Thyroid gland (tissue), 4 donors: ENCODE results near the gene IL17RC. TPM values are rescaled to one million over a fixed set of nuclear protein-coding genes. Genes with fewer than 3 reads are reported as not detected.

Experiments used
- DNase-seq, 2 donors: peaks; one replicate each; pipeline ENCODE4 v3.0.0-alpha.2; 2019
- H3K27ac ChIP-seq, 3 donors: fragments of 200-600 bp; sonication (generic); 1 replicate in 2 of 3; 2 replicates in 1 of 3; pipeline ENCODE4 v1.5.1; 2016 to 2019; ENCODE audit warnings: mild to moderate bottlenecking in 1 of 3, moderate library complexity in 1 of 3
- H3K27me3 ChIP-seq: fragments of 200-600 bp; sonication (generic); one replicate; pipeline ENCODE4 v1.5.1; 2019
- H3K36me3 ChIP-seq, 2 donors: fragments of 200-600 bp; sonication (generic); one replicate each; pipeline ENCODE4 v1.5.1; 2016 to 2019
- H3K4me1 ChIP-seq, 2 donors: fragments of 200-600 bp; sonication (generic); one replicate each; pipeline ENCODE4 v1.5.1; 2017 to 2019
- H3K4me3 ChIP-seq, 3 donors: fragments of 200-600 bp; sonication (generic); replicated peaks in 1 of 3; 1 replicate in 2 of 3; 2 replicates in 1 of 3; pipeline ENCODE4 v1.5.1; 2016; ENCODE audit warnings: mild to moderate bottlenecking in 1 of 3
- H3K9me3 ChIP-seq: fragments of 200-600 bp; sonication (generic); one replicate; pipeline ENCODE4 v1.5.1; 2017
- CTCF ChIP-seq, 6 experiments: fragments of 200-600 bp in 3 of 6; fragments of 450-650 bp in 3 of 6; sonication (generic) in 3 of 6; IDR thresholded peaks; one replicate each; pipeline ENCODE4 v1.5.1; 2016 to 2019; ENCODE audit warnings: antibody characterized with exemption in 6 of 6, mild to moderate bottlenecking in 2 of 6, inconsistent platforms in 1 of 6, moderate library complexity in 1 of 6
- POLR2A ChIP-seq, 2 donors: fragments of 450-650 bp; IDR thresholded peaks; one replicate each; pipeline ENCODE4 v1.6.1; 2017; ENCODE audit warnings: antibody characterized with exemption in 2 of 2, mild to moderate bottlenecking in 2 of 2, moderate library complexity in 1 of 2
- WGBS, 2 donors: methylation state at CpG; one replicate each; pipeline ENCODE4 v1.1.5; 2017; 5-methylcytosine and 5-hydroxymethylcytosine counted together
- intact Hi-C: fragments of 100-400 bp; cut with DNase I; formaldehyde crosslinking; loops from one replicate; pipeline ENCODE4 v1.15.1; 2023
- total RNA-seq, 4 donors: library from RNA; depleted of rRNA; stranded (reverse); fragments of >200 nt; gene quantifications; one replicate each; pipeline ENCODE4 v1.2.3, GENCODE V29; 2016

The IL17RC gene
- total RNA-seq, 4 donors from 2014 or later: 64.2 to 70.2 (median 68.0) TPM

GRCh38 chr3:9942164-9942563 is 25.3 kb downstream of the IL17RC start:
- 86 to 94% methylated on average over 4 of the region's 4 CpGs for WGBS, 2 donors
- DNase-seq: no peak
- no peak overlapping the region for H3K4me3 ChIP-seq
- H3K27ac ChIP-seq: no peak overlapping the region
- intact Hi-C loops: loop anchor here (10.0 kb wide), 1 partner anchor 83 kb away; the partner anchor contains the start of gene FANCD2
- peaks cover 5 to 14% of the 10 kb centered on the region in 2 donors for H3K4me1 ChIP-seq
- H3K36me3 ChIP-seq: peaks cover 14 to 26% of the 10 kb centered on the region in 2 donors
- TF ChIP-seq POLR2A (IDR thresholded peaks at IDR 0.05): no peak
- no peak for TF ChIP-seq CTCF (IDR thresholded peaks at IDR 0.05)
- no peaks in the 10 kb centered on the region for H3K27me3 ChIP-seq
- H3K9me3 ChIP-seq: no peaks in the 10 kb centered on the region

- DNase-seq: no peak
- no peaks in the 10 kb centered on the region for H3K27me3 ChIP-seq
- H3K9me3 ChIP-seq: no peaks in the 10 kb centered on the region
- no peak overlapping the region for H3K27ac ChIP-seq
- 81 to 91% methylated on average over 8 to 11 of the region's 11 CpGs for WGBS, 2 donors
- no peak for TF ChIP-seq POLR2A (IDR thresholded peaks at IDR 0.05)
- no peak for TF ChIP-seq CTCF (IDR thresholded peaks at IDR 0.05)
- peaks cover 8 to 16% of the 10 kb centered on the region in 2 donors for H3K36me3 ChIP-seq
- H3K4me3 ChIP-seq: no peak overlapping the region
- intact Hi-C loops: loop anchor here (10.0 kb wide), 1 partner anchor 82 kb away; the partner anchor contains the start of gene FANCD2
- H3K4me1 ChIP-seq: peaks cover 11 to 20% of the 10 kb centered on the region in 2 donors
Observed at GRCh38 chr3:9942934-9943690, 26.2 kb downstream of the IL17RC start.

- peaks cover 11 to 14% of the 10 kb centered on the region in 2 donors for H3K4me1 ChIP-seq
- TF ChIP-seq POLR2A (IDR thresholded peaks at IDR 0.05): no peak
- TF ChIP-seq CTCF (IDR thresholded peaks at IDR 0.05): no peak
- no peak for DNase-seq
- intact Hi-C loops: loop anchor here (10.0 kb wide), 1 partner anchor 81 kb away; the partner anchor contains the start of gene FANCD2
- H3K36me3 ChIP-seq: peaks cover 8 to 13% of the 10 kb centered on the region in 2 donors
- H3K9me3 ChIP-seq: no peaks in the 10 kb centered on the region
- 85 to 98% methylated on average over 4 to 7 of the region's 11 CpGs for WGBS, 2 donors
- H3K27ac ChIP-seq: no peak overlapping the region
- H3K4me3 ChIP-seq: no peak overlapping the region
- no peaks in the 10 kb centered on the region for H3K27me3 ChIP-seq
Observed at GRCh38 chr3:9944271-9944670, 27.4 kb downstream of the IL17RC start.

- WGBS, 2 donors: 83 to 86% methylated on average over 10 of the region's 10 CpGs
- H3K27me3 ChIP-seq: no peaks in the 10 kb centered on the region
- no peak overlapping the region for H3K27ac ChIP-seq
- intact Hi-C loops: loop anchor here (10.0 kb wide), 1 partner anchor 79 kb away; the partner anchor contains the start of gene FANCD2
- peaks cover 11 to 14% of the 10 kb centered on the region in 2 donors for H3K4me1 ChIP-seq
- no peaks in the 10 kb centered on the region for H3K9me3 ChIP-seq
- DNase-seq: no peak
- TF ChIP-seq POLR2A (IDR thresholded peaks at IDR 0.05) (no peak), CTCF (IDR thresholded peaks at IDR 0.05) (no peak)
- H3K4me3 ChIP-seq: no peak overlapping the region
- H3K36me3 ChIP-seq: peaks cover 8 to 13% of the 10 kb centered on the region in 2 donors
Observed at GRCh38 chr3:9945358-9945757, 28.5 kb downstream of the IL17RC start.
